ENCODE data around the gene AREG. TPM values are rescaled to one million over a fixed set of nuclear protein-coding genes. Genes with fewer than 3 reads are reported as not detected.

The AREG gene
- total and polyA plus RNA-seq, 2 of the 13 experiments (the other 11 are each of a cell fraction or from before 2014, with no cell fraction given): 6.2 to 7.1 TPM

- no peak overlapping the region for H3K27ac ChIP-seq (ENCODE audit: extremely low read length, insufficient read depth, low read length)
- in situ Hi-C loops (cut with HindIII; ENCODE audit: extremely low pct_ligation_motif_present, low pct_unique_long_range_greater_than_20kb): no loop called here
- H3K79me2 ChIP-seq (ENCODE audit: insufficient read depth, low read length): no peaks in the 10 kb centered on the region
- ATAC-seq (no peak), FAIRE-seq (no peak), DNase-seq (ENCODE audit: low spot score) (no peak)
- ChIA-PET POLR2A (no interaction called here), CTCF (ENCODE audit: low intra/inter-chr PET ratio, low total read pairs) (no interaction called here)
- 48% methylated on average over 1 of the region's 1 CpG for WGBS (ENCODE audit: low lambda C conversion rate)
- H3K36me3 ChIP-seq (replicated peaks in 1 of 2; ENCODE audit: control insufficient read depth in 1 of 2, insufficient read depth in 2 of 2, low read length in 2 of 2): no peaks in the 10 kb centered on the region
- H3K4me3 ChIP-seq (replicated peaks in 1 of 3; ENCODE audit: insufficient read depth in 1 of 3, low read depth in 2 of 3, low read length in 3 of 3): no peak overlapping the region
- no TSS peak for BruUV-seq (replicated peaks)
- peaks cover 15% of the 10 kb centered on the region for H3K4me1 ChIP-seq (ENCODE audit: insufficient read depth, low read length)
- H2AFZ ChIP-seq (ENCODE audit: low read length): no peak overlapping the region
- no peaks in the 10 kb centered on the region for H4K20me1 ChIP-seq (ENCODE audit: insufficient read depth, low read length)
- H3K9me3 ChIP-seq (ENCODE audit: low read length): no peaks in the 10 kb centered on the region
- intact Hi-C loops (cut with micrococcal nuclease; ENCODE audit: unreplicated experiment): no loop called here
- H3K27me3 ChIP-seq (ENCODE audit: control insufficient read depth in 1 of 2, insufficient read depth in 2 of 2, low read length in 2 of 2): no peaks in the 10 kb centered on the region
- H3K4me2 ChIP-seq (ENCODE audit: low read depth, low read length): no peak overlapping the region
- H3K9ac ChIP-seq (ENCODE audit: insufficient read depth, low read depth, low read length): no peak overlapping the region
- TF ChIP-seq ZSCAN21 (CRISPR knock-in tag; IDR thresholded peaks at IDR 0.05; ENCODE audit: borderline replicate concordance) (no peak), ZNF83 (CRISPR knock-in tag; IDR thresholded peaks at IDR 0.05; ENCODE audit: borderline replicate concordance) (no peak), ATF2 (CRISPR knock-in tag; IDR thresholded peaks at IDR 0.05) (no peak), ESRRA (CRISPR knock-in tag; IDR thresholded peaks at IDR 0.05; ENCODE audit: low read depth) (no peak), ZNF3 (CRISPR knock-in tag; IDR thresholded peaks at IDR 0.05) (no peak), ZNF766 (CRISPR knock-in tag; IDR thresholded peaks at IDR 0.05; ENCODE audit: borderline replicate concordance) (no peak), SP1 (IDR thresholded peaks at IDR 0.05) (no peak), SP1 (CRISPR knock-in tag; IDR thresholded peaks at IDR 0.05) (no peak), NKX3-1 (CRISPR knock-in tag; IDR thresholded peaks at IDR 0.05) (no peak), JUNB (CRISPR knock-in tag; IDR thresholded peaks at IDR 0.05; ENCODE audit: borderline replicate concordance) (no peak), ZFP62 (CRISPR knock-in tag; IDR thresholded peaks at IDR 0.05) (no peak)
Observed at GRCh38 chr4:74501579-74501978, 56.6 kb downstream of the AREG start.

Data from HepG2 (cell line).